ENCODE measurements around the gene EHBP1L1.

Gene EHBP1L1

GRCh38 chr11:65639623-65640482, 64.0 kb downstream of the EHBP1L1 start:
- DNase-seq: no peak

DNA sequence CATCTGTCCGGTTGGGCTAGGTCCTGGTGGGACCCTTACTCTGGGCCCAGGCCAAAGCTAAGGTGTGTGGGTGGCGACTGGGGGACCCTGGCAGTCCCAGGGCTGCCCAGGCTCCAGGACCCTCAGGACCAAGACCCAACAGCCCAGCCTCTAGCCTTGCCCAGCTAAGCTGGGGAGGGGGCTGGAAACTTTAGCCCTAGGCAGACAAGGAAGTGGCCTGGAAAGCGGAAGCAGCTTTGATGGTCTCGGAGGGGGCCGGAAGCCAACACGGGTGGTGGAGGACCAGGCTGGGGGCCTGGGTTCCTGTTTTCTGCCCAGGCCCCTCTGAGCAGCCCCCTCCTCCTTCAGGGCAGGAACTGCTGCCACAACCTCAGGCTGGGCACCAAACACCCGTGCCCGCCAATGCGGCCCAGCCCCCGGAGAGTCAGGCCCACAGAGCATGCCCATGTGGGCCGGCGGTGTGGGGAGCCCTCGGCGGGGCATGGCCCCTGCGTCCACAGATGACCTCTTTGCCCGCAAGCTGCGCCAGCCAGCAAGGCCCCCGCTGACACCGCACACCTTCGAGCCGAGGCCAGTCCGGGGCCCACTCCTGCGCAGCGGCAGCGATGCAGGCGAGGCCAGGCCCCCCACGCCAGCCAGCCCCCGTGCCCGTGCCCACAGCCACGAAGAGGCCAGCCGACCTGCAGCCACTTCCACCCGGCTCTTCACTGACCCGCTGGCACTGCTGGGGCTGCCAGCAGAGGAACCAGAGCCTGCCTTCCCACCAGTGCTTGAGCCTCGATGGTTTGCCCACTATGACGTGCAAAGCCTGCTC, 64.8 kb downstream of the EHBP1L1 start:
- DNase-seq: no peak

GRCh38 chr11:65641297-65642013, 65.6 kb downstream of the EHBP1L1 start:
- no peak for DNase-seq

Measured in DMS79 (cell line).